HEK293 (cell line): ENCODE data around the gene GRK2.

ENCODE experiments used
- CTCF ChIA-PET: fragments of 350-600 bp; formaldehyde crosslinking; extraction: SDS; loops from one replicate; lab custom pipeline; 2021; ENCODE audit warnings: antibody characterized with exemption; lab: Yijun Ruan, JAX
- POLR2A ChIA-PET: fragments of 300-600 bp; formaldehyde crosslinking; extraction: SDS; loops from one replicate; lab custom pipeline; 2020; ENCODE audit warnings: antibody characterized with exemption, inconsistent platforms; lab: Yijun Ruan, JAX
- H3K27ac ChIP-seq: fragments of 200-500 bp; sonication (Bioruptor generic); 2 replicates; pipeline ENCODE4 v1.5.1; 2014; ENCODE audit warnings: low read depth, low read length, control low read depth, inconsistent platforms; ENCODE audit errors: extremely low read depth
- H3K36me3 ChIP-seq, 2 experiments: fragments of 200-500 bp in 1 of 2; sonication (Bioruptor generic) in 1 of 2; 1 replicate in 1 of 2; 2 replicates in 1 of 2; pipeline ENCODE4 v1.5.1; 2014 to 2017; ENCODE audit warnings: inconsistent platforms in 2 of 2, low read length in 2 of 2; ENCODE audit not compliant: control insufficient read depth in 2 of 2, insufficient read depth in 1 of 2
- H3K4me1 ChIP-seq: fragments of 200-500 bp; sonication (Bioruptor generic); 2 replicates; pipeline ENCODE4 v1.5.1; 2014; ENCODE audit warnings: mild to moderate bottlenecking, low read length, inconsistent platforms; ENCODE audit not compliant: control insufficient read depth, insufficient read depth
- H3K4me3 ChIP-seq: 2 replicates; pipeline ENCODE4 v1.5.1; 2011; ENCODE audit warnings: low read depth, mild to moderate bottlenecking, control low read depth, low read length, moderate library complexity
- H3K9me3 ChIP-seq: fragments of 200-500 bp; sonication (Bioruptor generic); 2 replicates; pipeline ENCODE4 v1.5.1; 2014; ENCODE audit warnings: low read depth, low read length, inconsistent platforms; ENCODE audit not compliant: control insufficient read depth, insufficient read depth
- ELK4 ChIP-seq: IDR thresholded peaks from 2 replicates; pipeline ENCODE4 v1.6.1; 2011; ENCODE audit warnings: mild to moderate bottlenecking, low read depth, low read length, borderline replicate concordance
- INSM2 ChIP-seq: fragments of 450-650 bp; formaldehyde crosslinking; IDR thresholded peaks from 2 replicates; pipeline ENCODE4 v1.5.1; 2016; ENCODE audit warnings: missing biosample characterization, missing genetic modification characterization
- OSR2 ChIP-seq: fragments of 450-650 bp; formaldehyde crosslinking; IDR thresholded peaks from 2 replicates; pipeline ENCODE4 v1.5.1; 2016; ENCODE audit warnings: missing biosample characterization, missing genetic modification characterization
- YY1 ChIP-seq: fragments of 450-650 bp; formaldehyde crosslinking; IDR thresholded peaks from 2 replicates; pipeline ENCODE4 v1.5.1; 2018; ENCODE audit warnings: missing biosample characterization, missing genetic modification characterization
- ZBTB20 ChIP-seq: fragments of 450-650 bp; formaldehyde crosslinking; IDR thresholded peaks from 2 replicates; pipeline ENCODE4 v1.5.1; 2016; ENCODE audit warnings: missing biosample characterization, missing genetic modification characterization
- ZFP69B ChIP-seq: fragments of 450-650 bp; formaldehyde crosslinking; IDR thresholded peaks from 2 replicates; pipeline ENCODE4 v1.5.1; 2016; ENCODE audit warnings: missing biosample characterization, missing genetic modification characterization
- ZNF133 ChIP-seq: fragments of 450-650 bp; formaldehyde crosslinking; IDR thresholded peaks from 2 replicates; pipeline ENCODE4 v1.5.1; 2016; ENCODE audit warnings: missing biosample characterization, missing genetic modification characterization
- ZNF138 ChIP-seq: fragments of 450-650 bp; formaldehyde crosslinking; IDR thresholded peaks from 2 replicates; pipeline ENCODE4 v1.5.1; 2016; ENCODE audit warnings: missing biosample characterization, missing genetic modification characterization, borderline replicate concordance
- ZNF169 ChIP-seq: fragments of 450-650 bp; formaldehyde crosslinking; IDR thresholded peaks from 2 replicates; pipeline ENCODE4 v1.5.1; 2016; ENCODE audit warnings: missing biosample characterization, missing genetic modification characterization
- ZNF175 ChIP-seq: fragments of 450-650 bp; formaldehyde crosslinking; IDR thresholded peaks from 2 replicates; pipeline ENCODE4 v1.5.1; 2016; ENCODE audit warnings: missing biosample characterization, missing genetic modification characterization
- ZNF239 ChIP-seq: fragments of 450-650 bp; formaldehyde crosslinking; IDR thresholded peaks from 2 replicates; pipeline ENCODE4 v1.5.1; 2016; ENCODE audit warnings: missing biosample characterization, missing genetic modification characterization
- ZNF280C ChIP-seq: fragments of 450-650 bp; formaldehyde crosslinking; IDR thresholded peaks from 2 replicates; pipeline ENCODE4 v1.5.1; 2016; ENCODE audit warnings: missing biosample characterization, missing genetic modification characterization
- ZNF324 ChIP-seq: fragments of 450-650 bp; formaldehyde crosslinking; IDR thresholded peaks from 2 replicates; pipeline ENCODE4 v1.5.1; 2016; ENCODE audit warnings: missing biosample characterization, missing genetic modification characterization
- ZNF394 ChIP-seq: fragments of 450-650 bp; formaldehyde crosslinking; IDR thresholded peaks from 2 replicates; pipeline ENCODE4 v1.5.1; 2016; ENCODE audit warnings: missing biosample characterization, missing genetic modification characterization, mild to moderate bottlenecking, moderate library complexity, borderline replicate concordance
- ZNF404 ChIP-seq: fragments of 450-650 bp; formaldehyde crosslinking; IDR thresholded peaks from 2 replicates; pipeline ENCODE4 v1.5.1; 2017; ENCODE audit warnings: missing biosample characterization, missing genetic modification characterization
- ZNF529 ChIP-seq: fragments of 450-650 bp; formaldehyde crosslinking; IDR thresholded peaks from 2 replicates; pipeline ENCODE4 v1.5.1; 2017; ENCODE audit warnings: missing genetic modification characterization, missing biosample characterization; ENCODE audit not compliant: insufficient replicate concordance
- ZNF555 ChIP-seq: fragments of 450-650 bp; formaldehyde crosslinking; conservative IDR thresholded peaks from 2 replicates; pipeline ENCODE4 v1.5.1; 2017; ENCODE audit warnings: missing biosample characterization, mild to moderate bottlenecking, missing genetic modification characterization, inconsistent platforms
- ZNF560 ChIP-seq: fragments of 450-650 bp; formaldehyde crosslinking; IDR thresholded peaks from 2 replicates; pipeline ENCODE4 v1.5.1; 2017; ENCODE audit warnings: missing biosample characterization, missing genetic modification characterization, borderline replicate concordance
- ZNF654 ChIP-seq: fragments of 450-650 bp; formaldehyde crosslinking; IDR thresholded peaks from 2 replicates; pipeline ENCODE4 v1.5.1; 2016; ENCODE audit warnings: low read depth, missing biosample characterization, missing genetic modification characterization
- ZNF670 ChIP-seq: fragments of 450-650 bp; formaldehyde crosslinking; IDR thresholded peaks from 2 replicates; pipeline ENCODE4 v1.5.1; 2016; ENCODE audit warnings: missing biosample characterization, missing genetic modification characterization, low read depth
- ZNF677 ChIP-seq: fragments of 450-650 bp; IDR thresholded peaks from 2 replicates; pipeline ENCODE4 v1.5.0; 2018; ENCODE audit warnings: missing biosample characterization, mild to moderate bottlenecking, missing genetic modification characterization, moderate library complexity
- ZNF747 ChIP-seq: fragments of 450-650 bp; formaldehyde crosslinking; IDR thresholded peaks from 2 replicates; pipeline ENCODE4 v1.5.1; 2016; ENCODE audit warnings: missing biosample characterization, missing genetic modification characterization
- ZNF768 ChIP-seq: fragments of 450-650 bp; formaldehyde crosslinking; IDR thresholded peaks from 2 replicates; pipeline ENCODE4 v1.5.1; 2018; ENCODE audit warnings: missing biosample characterization, mild to moderate bottlenecking, missing genetic modification characterization
- ZNF843 ChIP-seq: fragments of 450-650 bp; formaldehyde crosslinking; IDR thresholded peaks from 2 replicates; pipeline ENCODE4 v1.5.1; 2016; ENCODE audit warnings: missing biosample characterization, missing genetic modification characterization
- TF ChIP-seq, protein P1 (sequence below): sonication (generic); formaldehyde crosslinking; IDR thresholded peaks from 2 replicates; pipeline ENCODE4 v1.8.1; 2022; ENCODE audit warnings: mild to moderate bottlenecking, moderate library complexity, missing genetic modification reagents
- TF ChIP-seq, protein P2 (sequence below): fragments of 450-650 bp; IDR thresholded peaks from 2 replicates; pipeline ENCODE4 v1.5.1; 2018; ENCODE audit warnings: missing biosample characterization, mild to moderate bottlenecking, missing genetic modification characterization

Gene GRK2

GRCh38 chr11:67322049-67322448, 55.8 kb downstream of the GRK2 start (continued):
- TF ChIP-seq ZNF175 (no peak), ZNF747 (no peak)

- Histone ChIP-seq H3K9me3 (no peaks in the 10 kb centered on the region), H3K4me1 (no peaks in the 10 kb centered on the region), H3K4me3 (no peak overlapping the region), H3K27ac (no peak overlapping the region), H3K36me3 (peaks cover 0 to 16% of the 10 kb centered on the region in 2 experiments; a peak in 1 of 3 replicates)
- TF ChIP-seq ZNF280C, result no peak
- no peak for TF ChIP-seq ZNF555 (tag by site-specific recombination)
- no peak for TF ChIP-seq OSR2 (tag by site-specific recombination)
- TF ChIP-seq ZNF239, result no peak
- TF ChIP-seq ZNF768, result no peak
- TF ChIP-seq ZNF670 (tag by site-specific recombination), result no peak
- TF ChIP-seq, protein P1, sequence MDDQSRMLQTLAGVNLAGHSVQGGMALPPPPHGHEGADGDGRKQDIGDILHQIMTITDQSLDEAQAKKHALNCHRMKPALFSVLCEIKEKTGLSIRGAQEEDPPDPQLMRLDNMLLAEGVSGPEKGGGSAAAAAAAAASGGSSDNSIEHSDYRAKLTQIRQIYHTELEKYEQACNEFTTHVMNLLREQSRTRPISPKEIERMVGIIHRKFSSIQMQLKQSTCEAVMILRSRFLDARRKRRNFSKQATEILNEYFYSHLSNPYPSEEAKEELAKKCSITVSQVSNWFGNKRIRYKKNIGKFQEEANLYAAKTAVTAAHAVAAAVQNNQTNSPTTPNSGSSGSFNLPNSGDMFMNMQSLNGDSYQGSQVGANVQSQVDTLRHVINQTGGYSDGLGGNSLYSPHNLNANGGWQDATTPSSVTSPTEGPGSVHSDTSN, result no peak
- TF ChIP-seq ZNF133, result no peak
- no peak for TF ChIP-seq ZNF169 (tag by site-specific recombination)
- no peak for TF ChIP-seq ZNF560
- no peak for TF ChIP-seq ZNF394
- TF ChIP-seq ZNF654 (tag by site-specific recombination), result no peak
- no peak for TF ChIP-seq ZNF677
- no peak for TF ChIP-seq ZNF324 (tag by site-specific recombination)
- no peak for TF ChIP-seq ZNF843
- no peak for TF ChIP-seq ELK4
- TF ChIP-seq ZNF175, result no peak
- ChIA-PET CTCF (interaction anchor here (1.5 to 11.2 kb wide), 2 partner anchors 22 to 60 kb away, joined by 6 to 104 read pairs; no protein-coding TSS in a partner anchor), POLR2A (interaction anchor here (1.2 to 1.4 kb wide), 2 partner anchors 35 to 49 kb away, joined by 3 to 4 read pairs; no protein-coding TSS in a partner anchor)
These were observed 57.3 kb downstream of the GRK2 start for GRCh38 chr11:67323526-67323925.

- Histone ChIP-seq H3K9me3 (no peaks in the 10 kb centered on the region), H3K4me3 (no peak overlapping the region), H3K4me1 (no peaks in the 10 kb centered on the region), H3K27ac (no peak overlapping the region), H3K36me3 (no peaks in the 10 kb centered on the region)
- CTCF ChIA-PET, result interaction anchor here (0.6 to 8.6 kb wide), 4 partner anchors 13 to 249 kb away, joined by 3 to 39 read pairs (median 4); no protein-coding TSS in a partner anchor
- POLR2A ChIA-PET, result interaction anchor here (0.6 to 0.7 kb wide), 4 partner anchors 19 to 221 kb away, joined by 3 to 11 read pairs (median 6); no protein-coding TSS in a partner anchor
- TF ChIP-seq ZNF529 (tag by site-specific recombination) (no peak), INSM2 (tag by site-specific recombination) (no peak), ZFP69B (tag by site-specific recombination) (no peak), ZNF404 (no peak), ZNF138 (tag by site-specific recombination) (no peak), ZBTB20 (tag by site-specific recombination) (no peak), ZNF677 (no peak), YY1 (tag by site-specific recombination) (no peak)
- TF ChIP-seq, protein P2, sequence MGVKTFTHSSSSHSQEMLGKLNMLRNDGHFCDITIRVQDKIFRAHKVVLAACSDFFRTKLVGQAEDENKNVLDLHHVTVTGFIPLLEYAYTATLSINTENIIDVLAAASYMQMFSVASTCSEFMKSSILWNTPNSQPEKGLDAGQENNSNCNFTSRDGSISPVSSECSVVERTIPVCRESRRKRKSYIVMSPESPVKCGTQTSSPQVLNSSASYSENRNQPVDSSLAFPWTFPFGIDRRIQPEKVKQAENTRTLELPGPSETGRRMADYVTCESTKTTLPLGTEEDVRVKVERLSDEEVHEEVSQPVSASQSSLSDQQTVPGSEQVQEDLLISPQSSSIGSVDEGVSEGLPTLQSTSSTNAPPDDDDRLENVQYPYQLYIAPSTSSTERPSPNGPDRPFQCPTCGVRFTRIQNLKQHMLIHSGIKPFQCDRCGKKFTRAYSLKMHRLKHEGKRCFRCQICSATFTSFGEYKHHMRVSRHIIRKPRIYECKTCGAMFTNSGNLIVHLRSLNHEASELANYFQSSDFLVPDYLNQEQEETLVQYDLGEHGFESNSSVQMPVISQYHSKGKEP (tag by site-specific recombination), result no peak
These were observed 65.9 kb downstream of the GRK2 start for GRCh38 chr11:67332081-67332691.
